ENCODE data around the gene ACAD9. TPM values are rescaled to one million over a fixed set of nuclear protein-coding genes. Genes with fewer than 3 reads are reported as not detected.

Gene ACAD9
- polyA plus RNA-seq, 1 of the 3 experiments (the other 2 are of a cell fraction): 41.9 TPM

- CTCF ChIA-PET: interaction anchor here (1.1 to 3.2 kb wide), 4 partner anchors 11 to 261 kb away, joined by 3 to 18 read pairs (median 7); no protein-coding TSS in a partner anchor
- peak overlapping the region in 1 of 2 experiments; percentile 93; a peak in 1 of 4 replicates for H3K27ac ChIP-seq (ENCODE audit: low read depth in 2 of 2, low read length in 1 of 2)
Measured at GRCh38 chr3:128878011-128878457, 1.4 kb upstream of the ACAD9 start.

More at GRCh38 chr3:128878011-128878457, 1.4 kb upstream of the ACAD9 start:
- Histone ChIP-seq H2AFZ (ENCODE audit: low read depth) (peak overlapping the region; percentile 93), H3K4me2 (peak overlapping the region; percentile 96), H3K4me1 (ENCODE audit: control insufficient read depth in 1 of 2, insufficient read depth in 2 of 2, low read depth in 1 of 2, low read length in 1 of 2) (peaks cover 0 to 24% of the 10 kb centered on the region in 2 experiments; a peak in 2 of 4 replicates), H3K79me2 (ENCODE audit: insufficient read depth) (peaks cover 51% of the 10 kb centered on the region), H4K20me1 (ENCODE audit: insufficient read depth) (no peaks in the 10 kb centered on the region), H3K27me3 (ENCODE audit: insufficient read depth) (no peaks in the 10 kb centered on the region), H3K9ac (peak overlapping the region; percentile 98), H3F3A (replicated peaks; ENCODE audit: insufficient read depth) (peaks cover 5% of the 10 kb centered on the region), H3K4me3 (ENCODE audit: low read depth in 2 of 2, low read length in 1 of 2) (peak overlapping the region; percentile 81 to 95), H3K9me2 (no peaks in the 10 kb centered on the region), H3K36me3 (replicated peaks in 1 of 2; ENCODE audit: control insufficient read depth in 1 of 2, insufficient read depth in 2 of 2, low read length in 1 of 2) (peaks cover 7 to 13% of the 10 kb centered on the region in 2 experiments), H3K9me3 (no peaks in the 10 kb centered on the region)
- POLR2A ChIA-PET: interaction anchor here (0.5 to 1.9 kb wide), 5 partner anchors 10 to 871 kb away, joined by 3 to 7 read pairs (median 5); no protein-coding TSS in a partner anchor
- TF ChIP-seq USF2 (IDR thresholded peaks at IDR 0.05; ENCODE audit: borderline replicate concordance, low read depth, low read length): no peak
- TF ChIP-seq RFX5 (IDR thresholded peaks at IDR 0.05; ENCODE audit: low read length): no peak
- no peak for TF ChIP-seq REST (IDR thresholded peaks at IDR 0.05; ENCODE audit: low read depth, low read length)
- TF ChIP-seq TEAD4 (IDR thresholded peaks at IDR 0.05; ENCODE audit: borderline replicate concordance, insufficient read depth): no peak
- TF ChIP-seq MXI1 (IDR thresholded peaks at IDR 0.05; ENCODE audit: low read depth, low read length): no peak
- no peak for TF ChIP-seq TAF1 (IDR thresholded peaks at IDR 0.05; ENCODE audit: borderline replicate concordance, low read depth, low read length)
- no peak for TF ChIP-seq FOXJ3 (CRISPR knock-in tag; IDR thresholded peaks at IDR 0.05)
- no peak for TF ChIP-seq MAX (IDR thresholded peaks at IDR 0.05; ENCODE audit: low read depth)
- no peak for TF ChIP-seq FOSL2 (IDR thresholded peaks at IDR 0.05; ENCODE audit: borderline replicate concordance, low read depth)
- no peak for TF ChIP-seq RXRA (IDR thresholded peaks at IDR 0.05; ENCODE audit: borderline replicate concordance, low read depth)
- no peak for TF ChIP-seq USF1 (IDR thresholded peaks at IDR 0.05; ENCODE audit: borderline replicate concordance, low read depth)
- TF ChIP-seq NRF1 (IDR thresholded peaks at IDR 0.05; ENCODE audit: low read depth, low read length): no peak
- TF ChIP-seq IRF3 (IDR thresholded peaks at IDR 0.05; ENCODE audit: low read depth, low read length): no peak
- TF ChIP-seq CHD2 (IDR thresholded peaks at IDR 0.05; ENCODE audit: low read length, partially characterized antibody): no peak
- TF ChIP-seq CTCF (IDR thresholded peaks at IDR 0.05): no peak
- WGBS (ENCODE audit: low lambda C conversion rate): 72% methylated on average over 5 of the region's 7 CpGs
- DNase-seq: no peak

Data from SK-N-SH (cell line).